ENCODE data around the gene LIPI.
"Not testable (repeated sequence)": the region's sequence is repeated elsewhere in the genome, so short reads cannot be mapped to it uniquely, and the experiment has no call there.

DNA sequence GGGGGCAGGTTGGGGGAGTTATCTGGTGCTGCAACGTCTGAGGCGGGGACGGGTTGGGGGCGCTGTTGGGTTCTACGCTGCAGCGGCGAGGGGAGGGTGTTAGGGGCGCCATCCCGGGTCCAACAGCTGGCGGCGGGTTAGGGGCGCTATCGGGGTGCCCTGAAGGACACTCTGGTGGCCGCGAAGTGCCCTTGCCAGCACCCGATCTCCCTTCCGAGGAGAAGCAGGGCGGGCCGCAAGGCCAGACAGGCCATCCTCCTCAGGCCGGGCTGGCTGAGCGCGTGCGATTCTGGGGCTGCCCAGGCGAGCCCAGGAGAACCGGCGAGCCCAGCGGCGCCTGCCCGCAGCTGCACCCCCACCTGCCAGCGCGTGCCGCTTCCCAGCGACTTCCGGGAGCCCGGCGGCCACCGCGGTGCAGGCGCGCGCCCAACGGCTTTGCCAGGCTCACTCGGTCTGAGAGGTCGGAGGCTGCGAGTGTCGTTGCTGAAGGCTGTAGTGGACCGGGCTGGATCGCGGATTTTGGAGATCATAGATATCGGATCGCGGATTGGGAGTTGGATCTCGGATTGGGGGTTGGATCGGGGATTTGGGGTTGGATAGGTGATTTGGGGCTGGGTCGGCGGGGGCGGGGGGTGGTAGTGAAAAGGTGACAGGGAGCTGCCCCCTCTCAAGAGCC is 147.0 kb downstream of the LIPI start:
- TF ChIP-seq, protein P1, sequence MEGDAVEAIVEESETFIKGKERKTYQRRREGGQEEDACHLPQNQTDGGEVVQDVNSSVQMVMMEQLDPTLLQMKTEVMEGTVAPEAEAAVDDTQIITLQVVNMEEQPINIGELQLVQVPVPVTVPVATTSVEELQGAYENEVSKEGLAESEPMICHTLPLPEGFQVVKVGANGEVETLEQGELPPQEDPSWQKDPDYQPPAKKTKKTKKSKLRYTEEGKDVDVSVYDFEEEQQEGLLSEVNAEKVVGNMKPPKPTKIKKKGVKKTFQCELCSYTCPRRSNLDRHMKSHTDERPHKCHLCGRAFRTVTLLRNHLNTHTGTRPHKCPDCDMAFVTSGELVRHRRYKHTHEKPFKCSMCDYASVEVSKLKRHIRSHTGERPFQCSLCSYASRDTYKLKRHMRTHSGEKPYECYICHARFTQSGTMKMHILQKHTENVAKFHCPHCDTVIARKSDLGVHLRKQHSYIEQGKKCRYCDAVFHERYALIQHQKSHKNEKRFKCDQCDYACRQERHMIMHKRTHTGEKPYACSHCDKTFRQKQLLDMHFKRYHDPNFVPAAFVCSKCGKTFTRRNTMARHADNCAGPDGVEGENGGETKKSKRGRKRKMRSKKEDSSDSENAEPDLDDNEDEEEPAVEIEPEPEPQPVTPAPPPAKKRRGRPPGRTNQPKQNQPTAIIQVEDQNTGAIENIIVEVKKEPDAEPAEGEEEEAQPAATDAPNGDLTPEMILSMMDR (IDR thresholded peaks at IDR 0.05; ENCODE audit: low read depth, low read length), result not testable (repeated sequence)
- not testable (repeated sequence) for TF ChIP-seq POLR2A (IDR thresholded peaks at IDR 0.05; ENCODE audit: extremely low read depth, insufficient read length); MYC (IDR thresholded peaks at IDR 0.05; ENCODE audit: low read depth, low read length)
